GM18498 (cell line): ENCODE measurements around the gene FAT1.

Source experiments
- ATAC-seq: cut with Tn5 transposase; IDR thresholded peaks from one replicate; pipeline ENCODE4 v1.9.1; 2021; ENCODE audit warnings: mild to moderate bottlenecking, moderate library complexity; ENCODE audit not compliant: unreplicated experiment

The FAT1 gene

GRCh38 chr4:186581421-186581820 is 142.2 kb downstream of the FAT1 start:
- no peak for ATAC-seq

DNA sequence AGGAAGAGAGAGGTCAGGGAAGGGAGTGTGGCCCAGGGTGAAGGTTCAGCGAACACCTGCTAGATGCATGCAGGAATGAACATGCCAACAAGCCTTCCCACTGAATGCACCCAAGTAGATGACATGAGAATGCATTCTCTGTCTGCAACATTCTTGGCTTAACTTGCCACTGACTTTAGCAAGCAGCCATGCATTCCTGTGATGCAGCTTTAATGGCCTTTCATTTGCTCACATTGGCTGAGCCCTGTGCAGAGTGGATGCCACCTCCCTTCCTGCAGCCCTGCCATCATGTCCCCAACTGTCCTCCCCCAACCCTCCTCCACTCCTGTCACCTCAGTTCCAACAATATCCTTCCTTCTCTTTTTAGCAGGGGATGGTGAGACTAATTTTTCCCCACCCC is 143.0 kb downstream of the FAT1 start:
- ATAC-seq, result no peak

- no peak for ATAC-seq
These were observed 153.3 kb downstream of the FAT1 start for GRCh38 chr4:186570193-186570996.

- no peak for ATAC-seq
These were observed 154.0 kb downstream of the FAT1 start for GRCh38 chr4:186569533-186570192.

DNA sequence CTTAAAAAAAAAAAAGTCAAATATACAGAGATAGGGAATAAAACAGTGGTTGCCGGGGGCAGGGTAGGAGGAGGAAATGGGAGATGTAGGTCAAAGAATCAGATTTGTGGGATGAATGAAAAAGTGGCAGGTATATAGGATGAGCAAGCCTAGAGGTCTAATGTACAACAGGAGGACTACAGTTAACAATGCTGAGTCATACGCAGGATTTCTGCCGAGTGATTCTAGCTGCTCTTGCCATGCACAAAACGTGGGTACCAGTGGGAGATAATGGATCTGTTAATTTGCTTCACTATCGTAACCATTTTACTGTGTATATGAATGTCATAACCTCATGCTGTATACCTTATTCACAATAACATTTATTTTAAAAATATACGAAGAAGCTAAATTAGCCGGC is 157.6 kb downstream of the FAT1 start:
- no peak for ATAC-seq

- no peak for ATAC-seq
These were observed 159.9 kb downstream of the FAT1 start for GRCh38 chr4:186563761-186564160.

GRCh38 chr4:186561748-186562147 is 161.9 kb downstream of the FAT1 start:
- no peak for ATAC-seq

GRCh38 chr4:186560647-186561046 is 163.0 kb downstream of the FAT1 start:
- no peak for ATAC-seq

- no peak for ATAC-seq
These were observed 166.2 kb downstream of the FAT1 start for GRCh38 chr4:186557486-186557885.

DNA sequence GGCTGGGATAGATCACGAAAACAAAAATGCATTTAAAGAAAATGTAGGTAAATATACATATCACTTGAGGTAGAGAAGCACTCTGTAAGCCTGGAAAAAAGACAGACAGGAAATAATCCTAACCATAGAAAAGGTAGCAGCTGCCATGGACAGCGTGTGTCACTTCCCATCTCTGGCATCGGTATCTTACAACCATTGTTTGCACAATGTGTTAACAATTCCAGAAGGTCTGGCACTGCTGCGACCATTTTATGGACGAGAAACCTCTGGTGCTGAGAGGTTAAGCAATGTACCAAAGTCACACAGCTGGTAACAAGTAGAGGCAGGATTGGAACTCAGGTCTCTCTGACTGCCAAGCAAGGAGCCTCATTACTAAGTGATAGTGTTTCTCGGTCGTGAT is 166.6 kb downstream of the FAT1 start:
- no peak for ATAC-seq

GRCh38 chr4:186554914-186555827 is 168.5 kb downstream of the FAT1 start, which contains the start of gene MTNR1A:
Gene MTNR1A, minus strand, starts transcription at chr4:186555567. Its CDS starts 202 bp downstream, at chr4:186555365.
- ATAC-seq, result no peak

GRCh38 chr4:186554539-186554913 is 169.1 kb downstream of the FAT1 start:
- ATAC-seq, result no peak

DNA sequence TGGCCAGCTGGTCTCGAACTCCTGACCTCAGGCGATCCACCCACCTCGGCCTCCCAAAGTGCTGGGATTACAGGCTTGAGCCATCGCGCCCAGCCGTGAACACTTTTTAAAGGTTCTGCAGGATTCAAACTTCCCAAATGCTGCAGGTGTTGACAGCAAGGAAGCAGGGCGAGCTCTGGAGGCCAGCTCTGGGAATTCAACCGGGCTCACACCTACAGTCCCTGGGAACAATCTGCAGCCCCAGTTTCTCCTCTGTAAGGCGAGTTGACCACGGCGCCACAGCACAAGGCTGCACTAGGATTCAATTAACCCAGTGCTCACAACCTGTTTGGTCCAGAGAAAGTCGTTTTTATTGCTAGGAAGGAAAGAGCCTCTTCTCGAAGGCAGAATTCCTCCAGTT is 169.9 kb downstream of the FAT1 start:
- no peak for ATAC-seq

DNA sequence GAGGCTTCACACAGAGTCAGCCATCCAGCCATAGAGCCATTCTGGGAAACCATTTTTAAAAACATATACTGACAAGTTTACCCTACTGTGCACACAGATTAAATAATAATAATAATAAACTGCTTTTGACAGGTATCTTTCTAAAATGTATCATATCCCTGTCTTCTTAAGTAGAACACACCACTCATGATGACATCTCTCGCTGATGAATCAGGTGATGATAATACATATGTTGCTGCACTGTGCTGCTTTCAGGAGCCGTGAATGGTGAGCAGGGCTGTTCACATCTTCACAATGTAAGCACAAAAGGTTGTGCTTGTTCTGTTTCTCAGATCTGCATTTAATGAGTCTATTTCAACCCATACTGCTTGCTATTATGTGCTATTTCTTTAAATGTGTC is 171.8 kb downstream of the FAT1 start:
- ATAC-seq, result no peak

DNA sequence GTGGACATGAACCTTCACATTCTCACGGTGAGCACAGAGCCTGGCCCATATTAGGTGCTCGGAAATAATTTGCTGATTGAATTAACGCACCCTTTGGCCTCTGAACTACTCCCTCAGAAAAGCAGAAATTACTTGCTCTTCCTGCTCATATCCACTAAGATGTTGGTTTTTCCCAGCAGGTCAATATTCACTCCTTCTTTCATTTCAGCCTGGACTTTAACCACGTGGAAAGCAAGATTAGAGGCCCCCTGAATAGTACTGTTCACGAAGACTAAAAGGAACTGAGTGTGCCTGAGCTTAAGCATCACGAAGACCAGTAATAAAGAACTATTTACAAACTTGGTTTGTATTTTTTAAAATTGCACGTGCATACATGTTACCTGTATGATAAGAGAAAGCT is 178.2 kb downstream of the FAT1 start:
- ATAC-seq, result no peak

- ATAC-seq, result no peak
These were observed 180.4 kb downstream of the FAT1 start for GRCh38 chr4:186543206-186543605.

DNA sequence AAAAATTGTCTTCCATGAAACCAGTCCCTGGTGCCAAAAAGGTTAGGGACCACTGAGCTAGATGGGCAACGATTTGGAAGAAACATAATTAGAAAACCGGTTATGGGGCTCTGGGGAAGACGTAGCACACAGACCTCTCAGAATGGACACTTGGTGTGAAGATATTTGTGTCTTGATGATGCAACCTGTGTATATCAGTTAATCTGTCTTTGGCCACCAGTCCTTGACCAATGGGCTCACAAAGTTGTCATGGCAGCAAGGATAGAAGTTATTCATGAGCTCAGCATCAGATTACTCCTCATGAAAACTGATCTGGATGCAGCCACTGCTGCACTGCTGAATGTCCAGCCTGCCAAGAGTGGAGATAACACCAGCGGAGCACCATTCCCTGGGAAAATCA is 181.9 kb downstream of the FAT1 start:
- ATAC-seq, result no peak

- no peak for ATAC-seq
These were observed 185.7 kb downstream of the FAT1 start for GRCh38 chr4:186537843-186538521.
